ENCODE data around the gene NPHP1.

NPHP1 gene

DNA sequence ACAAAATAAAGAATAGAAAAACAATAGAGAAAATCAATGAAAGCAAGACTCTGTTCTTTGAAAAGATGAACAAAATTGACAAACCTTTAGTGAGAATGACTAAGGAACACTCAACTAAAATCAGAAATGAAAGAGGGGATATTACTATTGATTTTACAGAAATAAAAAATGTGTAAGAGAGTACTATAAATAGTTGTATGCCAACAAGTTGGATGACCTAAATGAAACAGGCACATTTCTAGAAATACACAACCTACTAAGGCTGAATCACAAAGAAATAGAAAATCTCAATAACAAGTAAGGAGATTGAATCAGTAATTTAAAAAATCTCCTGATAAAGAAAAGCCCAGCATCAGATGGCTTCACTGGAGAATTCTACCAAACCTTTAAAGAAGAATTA lies 70.8 kb downstream of the NPHP1 start:
- peaks cover 0 to 3% (median 0%) of the 10 kb centered on the region in 5 donors for H3K9me3 ChIP-seq (ENCODE audit: control insufficient read depth in 5 of 5, low read length in 5 of 5)
- no peak overlapping the region for H3K27ac ChIP-seq (ENCODE audit: low read depth, low read length)
- H3K4me1 ChIP-seq (ENCODE audit: control insufficient read depth in 5 of 5, insufficient read depth in 5 of 5, low read length in 5 of 5): no peaks in the 10 kb centered on the region
- no peaks in the 10 kb centered on the region for H3K27me3 ChIP-seq (ENCODE audit: control insufficient read depth in 5 of 5, insufficient read depth in 4 of 5, low read length in 5 of 5)
- H3K4me3 ChIP-seq (ENCODE audit: low read depth in 1 of 5, low read length in 5 of 5): no peak overlapping the region
- no peak overlapping the region for H3K9ac ChIP-seq (ENCODE audit: low read length in 5 of 5)
- no peaks in the 10 kb centered on the region for H3K36me3 ChIP-seq (ENCODE audit: control insufficient read depth in 5 of 5, insufficient read depth in 5 of 5, low read length in 5 of 5)

- Histone ChIP-seq H3K4me1 (ENCODE audit: control insufficient read depth in 5 of 5, insufficient read depth in 5 of 5, low read length in 5 of 5) (peaks cover 0 to 10% (median 5%) of the 10 kb centered on the region in 5 donors), H3K27me3 (ENCODE audit: control insufficient read depth in 5 of 5, insufficient read depth in 4 of 5, low read length in 5 of 5) (no peaks in the 10 kb centered on the region), H3K36me3 (ENCODE audit: control insufficient read depth in 5 of 5, insufficient read depth in 5 of 5, low read length in 5 of 5) (peaks cover 0 to 2% (median 0%) of the 10 kb centered on the region in 5 donors), H3K4me3 (ENCODE audit: low read depth in 1 of 5, low read length in 5 of 5) (no peak overlapping the region), H3K9ac (ENCODE audit: low read length in 5 of 5) (no peak overlapping the region), H3K9me3 (ENCODE audit: control insufficient read depth in 5 of 5, low read length in 5 of 5) (peaks cover 0 to 3% (median 0%) of the 10 kb centered on the region in 5 donors), H3K27ac (ENCODE audit: low read depth, low read length) (no peak overlapping the region)
Observed at GRCh38 chr2:110131166-110131565, 73.6 kb downstream of the NPHP1 start.

DNA sequence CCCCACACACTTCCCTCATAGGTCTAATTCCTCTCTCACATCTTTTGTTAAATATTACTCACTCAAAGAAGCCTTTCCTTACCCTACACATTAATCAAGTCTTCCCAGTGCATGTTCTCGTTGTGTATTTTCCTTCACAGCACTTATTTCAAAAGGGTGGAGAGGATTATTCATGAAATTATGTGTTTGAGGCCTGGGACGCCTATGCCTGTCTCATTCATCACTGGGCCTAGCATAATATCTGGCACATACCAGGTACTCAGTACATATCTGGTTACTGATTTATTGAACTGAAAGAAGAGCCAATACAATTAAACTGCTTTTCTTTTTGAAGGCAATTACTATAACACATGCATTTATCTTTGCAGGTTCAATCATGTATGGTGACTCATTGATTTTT lies 74.1 kb downstream of the NPHP1 start:
- H3K9ac ChIP-seq (ENCODE audit: low read length in 5 of 5): no peak overlapping the region
- H3K4me3 ChIP-seq (ENCODE audit: low read depth in 1 of 5, low read length in 5 of 5): no peak overlapping the region
- peaks cover 0 to 12% (median 5%) of the 10 kb centered on the region in 5 donors for H3K4me1 ChIP-seq (ENCODE audit: control insufficient read depth in 5 of 5, insufficient read depth in 5 of 5, low read length in 5 of 5)
- peaks cover 0 to 2% (median 0%) of the 10 kb centered on the region in 5 donors for H3K36me3 ChIP-seq (ENCODE audit: control insufficient read depth in 5 of 5, insufficient read depth in 5 of 5, low read length in 5 of 5)
- no peaks in the 10 kb centered on the region for H3K27me3 ChIP-seq (ENCODE audit: control insufficient read depth in 5 of 5, insufficient read depth in 4 of 5, low read length in 5 of 5)
- peaks cover 0 to 3% (median 0%) of the 10 kb centered on the region in 5 donors for H3K9me3 ChIP-seq (ENCODE audit: control insufficient read depth in 5 of 5, low read length in 5 of 5)
- no peak overlapping the region for H3K27ac ChIP-seq (ENCODE audit: low read depth, low read length)

- Histone ChIP-seq H3K27me3 (ENCODE audit: control insufficient read depth in 5 of 5, insufficient read depth in 4 of 5, low read length in 5 of 5) (no peaks in the 10 kb centered on the region), H3K9me3 (ENCODE audit: control insufficient read depth in 5 of 5, low read length in 5 of 5) (no peaks in the 10 kb centered on the region), H3K9ac (ENCODE audit: low read length in 5 of 5) (no peak overlapping the region), H3K36me3 (ENCODE audit: control insufficient read depth in 5 of 5, insufficient read depth in 5 of 5, low read length in 5 of 5) (peaks cover 0 to 2% (median 0%) of the 10 kb centered on the region in 5 donors), H3K4me1 (ENCODE audit: control insufficient read depth in 5 of 5, insufficient read depth in 5 of 5, low read length in 5 of 5) (peaks cover 0 to 12% (median 5%) of the 10 kb centered on the region in 5 donors), H3K27ac (ENCODE audit: low read depth, low read length) (no peak overlapping the region), H3K4me3 (ENCODE audit: low read depth in 1 of 5, low read length in 5 of 5) (no peak overlapping the region)
Observed at GRCh38 chr2:110126906-110127305, 77.9 kb downstream of the NPHP1 start.

GRCh38 chr2:110126086-110126773 lies 78.6 kb downstream of the NPHP1 start:
- no peaks in the 10 kb centered on the region for H3K9me3 ChIP-seq (ENCODE audit: control insufficient read depth in 5 of 5, low read length in 5 of 5)
- H3K9ac ChIP-seq (ENCODE audit: low read length in 5 of 5): no peak overlapping the region
- no peak overlapping the region for H3K27ac ChIP-seq (ENCODE audit: low read depth, low read length)
- peaks cover 0 to 2% (median 0%) of the 10 kb centered on the region in 5 donors for H3K36me3 ChIP-seq (ENCODE audit: control insufficient read depth in 5 of 5, insufficient read depth in 5 of 5, low read length in 5 of 5)
- H3K27me3 ChIP-seq (ENCODE audit: control insufficient read depth in 5 of 5, insufficient read depth in 4 of 5, low read length in 5 of 5): no peaks in the 10 kb centered on the region
- H3K4me3 ChIP-seq (ENCODE audit: low read depth in 1 of 5, low read length in 5 of 5): no peak overlapping the region
- peaks cover 0 to 14% (median 5%) of the 10 kb centered on the region in 5 donors for H3K4me1 ChIP-seq (ENCODE audit: control insufficient read depth in 5 of 5, insufficient read depth in 5 of 5, low read length in 5 of 5)

DNA sequence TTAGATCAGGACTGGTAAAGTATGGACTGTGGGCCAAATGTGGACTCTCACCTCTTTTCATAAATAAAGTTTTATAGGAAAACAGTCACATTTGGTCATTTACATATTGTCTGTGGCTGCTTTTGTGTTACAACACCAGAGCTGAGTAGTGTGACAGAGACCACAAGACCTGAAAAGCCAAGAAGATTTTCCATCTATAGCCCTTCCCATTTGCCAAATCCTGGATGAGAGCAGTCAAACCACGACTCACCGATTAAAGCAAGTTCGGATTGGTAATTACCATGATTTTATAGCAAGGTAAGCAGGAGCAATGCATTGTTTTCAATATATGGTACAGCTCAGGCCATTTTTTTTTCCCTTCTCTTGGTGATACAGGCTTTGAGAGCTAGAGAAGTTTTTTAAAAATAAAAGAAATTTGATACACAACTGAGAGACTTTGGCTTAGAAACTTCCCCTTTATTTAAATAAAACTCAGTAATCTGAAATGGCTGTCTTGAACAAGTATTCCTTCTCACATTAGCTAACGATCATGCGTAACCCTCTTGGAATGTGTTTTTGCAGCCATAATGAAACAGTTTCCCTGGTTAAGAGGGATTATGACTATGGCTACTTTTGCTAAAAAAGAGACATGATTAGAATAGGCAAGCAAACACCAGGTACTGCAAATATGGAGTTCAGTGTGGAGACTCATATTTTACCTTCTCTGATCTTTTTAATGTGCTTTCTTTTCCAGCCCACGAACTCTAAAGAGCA lies 79.7 kb downstream of the NPHP1 start:
- no peaks in the 10 kb centered on the region for H3K9me3 ChIP-seq (ENCODE audit: control insufficient read depth in 5 of 5, low read length in 5 of 5)
- peaks cover 0 to 2% (median 0%) of the 10 kb centered on the region in 5 donors for H3K36me3 ChIP-seq (ENCODE audit: control insufficient read depth in 5 of 5, insufficient read depth in 5 of 5, low read length in 5 of 5)
- no peak overlapping the region for H3K9ac ChIP-seq (ENCODE audit: low read length in 5 of 5)
- H3K4me3 ChIP-seq (ENCODE audit: low read depth in 1 of 5, low read length in 5 of 5): no peak overlapping the region
- no peak overlapping the region for H3K27ac ChIP-seq (ENCODE audit: low read depth, low read length)
- peaks cover 0 to 23% (median 14%) of the 10 kb centered on the region in 5 donors for H3K4me1 ChIP-seq (ENCODE audit: control insufficient read depth in 5 of 5, insufficient read depth in 5 of 5, low read length in 5 of 5)
- H3K27me3 ChIP-seq (ENCODE audit: control insufficient read depth in 5 of 5, insufficient read depth in 4 of 5, low read length in 5 of 5): peaks cover 0 to 5% (median 0%) of the 10 kb centered on the region in 5 donors

GRCh38 chr2:110124038-110124825 lies 80.6 kb downstream of the NPHP1 start:
- Histone ChIP-seq H3K27me3 (ENCODE audit: control insufficient read depth in 5 of 5, insufficient read depth in 4 of 5, low read length in 5 of 5) (peaks cover 0 to 5% (median 0%) of the 10 kb centered on the region in 5 donors), H3K9me3 (ENCODE audit: control insufficient read depth in 5 of 5, low read length in 5 of 5) (no peaks in the 10 kb centered on the region)

DNA sequence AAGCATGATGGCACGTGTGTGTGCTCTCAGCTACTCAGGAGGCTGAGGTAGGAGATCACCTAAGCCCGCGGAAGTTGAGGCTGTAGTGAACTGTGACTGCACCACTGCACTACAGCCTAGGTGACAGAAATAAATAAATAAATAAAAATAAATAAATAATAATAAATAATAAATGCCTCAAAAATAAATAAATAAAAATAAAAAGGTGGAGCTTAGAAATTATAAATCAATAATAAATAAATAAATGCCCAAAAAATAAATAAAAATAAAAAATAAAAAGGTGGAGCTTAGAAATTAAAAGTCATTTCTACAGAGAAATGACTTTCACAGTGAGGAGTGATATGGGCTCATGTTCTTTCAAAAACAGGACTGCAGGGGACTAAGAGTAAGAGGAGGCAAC lies 83.2 kb downstream of the NPHP1 start:
- Histone ChIP-seq H3K27ac (ENCODE audit: low read depth, low read length) (no peak overlapping the region), H3K9ac (ENCODE audit: low read length in 5 of 5) (no peak overlapping the region), H3K9me3 (ENCODE audit: control insufficient read depth in 5 of 5, low read length in 5 of 5) (no peaks in the 10 kb centered on the region), H3K36me3 (ENCODE audit: control insufficient read depth in 5 of 5, insufficient read depth in 5 of 5, low read length in 5 of 5) (no peaks in the 10 kb centered on the region), H3K4me1 (ENCODE audit: control insufficient read depth in 5 of 5, insufficient read depth in 5 of 5, low read length in 5 of 5) (peaks cover 0 to 48% (median 13%) of the 10 kb centered on the region in 5 donors), H3K27me3 (ENCODE audit: control insufficient read depth in 5 of 5, insufficient read depth in 4 of 5, low read length in 5 of 5) (peaks cover 0 to 19% (median 12%) of the 10 kb centered on the region in 5 donors), H3K4me3 (ENCODE audit: low read depth in 1 of 5, low read length in 5 of 5) (no peak overlapping the region)

More at GRCh38 chr2:110124038-110124825, 80.6 kb downstream of the NPHP1 start:
- peaks cover 0 to 2% (median 0%) of the 10 kb centered on the region in 5 donors for H3K36me3 ChIP-seq (ENCODE audit: control insufficient read depth in 5 of 5, insufficient read depth in 5 of 5, low read length in 5 of 5)
- H3K27ac ChIP-seq (ENCODE audit: low read depth, low read length): no peak overlapping the region
- H3K4me3 ChIP-seq (ENCODE audit: low read depth in 1 of 5, low read length in 5 of 5): no peak overlapping the region
- H3K9ac ChIP-seq (ENCODE audit: low read length in 5 of 5): no peak overlapping the region
- peaks cover 0 to 28% (median 15%) of the 10 kb centered on the region in 5 donors for H3K4me1 ChIP-seq (ENCODE audit: control insufficient read depth in 5 of 5, insufficient read depth in 5 of 5, low read length in 5 of 5)

DNA sequence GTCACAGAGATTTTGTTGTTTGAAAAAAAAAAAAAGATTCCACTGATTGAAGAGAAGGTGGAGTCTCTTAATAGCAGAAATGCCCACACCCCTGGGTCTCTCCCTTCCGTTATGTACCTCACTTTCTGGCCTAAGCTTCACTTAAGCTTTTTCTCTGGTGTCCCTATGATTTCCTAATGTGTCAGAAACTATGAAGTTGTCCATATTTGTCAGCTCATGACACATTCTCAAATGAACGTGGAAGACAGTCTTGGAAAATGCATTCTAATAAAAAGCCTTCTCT lies 83.8 kb downstream of the NPHP1 start:
- no peak overlapping the region for H3K9ac ChIP-seq (ENCODE audit: low read length in 5 of 5)
- H3K36me3 ChIP-seq (ENCODE audit: control insufficient read depth in 5 of 5, insufficient read depth in 5 of 5, low read length in 5 of 5): no peaks in the 10 kb centered on the region
- H3K27ac ChIP-seq (ENCODE audit: low read depth, low read length): no peak overlapping the region
- H3K9me3 ChIP-seq (ENCODE audit: control insufficient read depth in 5 of 5, low read length in 5 of 5): no peaks in the 10 kb centered on the region
- peaks cover 2 to 48% (median 18%) of the 10 kb centered on the region in 5 donors for H3K4me1 ChIP-seq (ENCODE audit: control insufficient read depth in 5 of 5, insufficient read depth in 5 of 5, low read length in 5 of 5)
- H3K4me3 ChIP-seq (ENCODE audit: low read depth in 1 of 5, low read length in 5 of 5): no peak overlapping the region
- H3K27me3 ChIP-seq (ENCODE audit: control insufficient read depth in 5 of 5, insufficient read depth in 4 of 5, low read length in 5 of 5): peaks cover 3 to 24% (median 18%) of the 10 kb centered on the region in 5 donors
